A204.1 (cell line): Measurements from ENCODE around the gene NIPSNAP3A.

Source experiments
- FAIRE-seq: peaks from 2 replicates; lab custom pipeline; 2012; peaks lifted over from hg19 to GRCh38; lab: Jason Lieb, UNC

NIPSNAP3A gene

GRCh38 chr9:104808035-104808614 is 60.6 kb downstream of the NIPSNAP3A start:
- FAIRE-seq, result no peak
